H1 (cell line): Measurements from ENCODE around the gene AGT. TPM values are rescaled to one million over a fixed set of nuclear protein-coding genes. Genes with fewer than 3 reads are reported as not detected.

Experiments
- CTCF ChIA-PET: fragments of 300-600 bp; sonication (Branson Sonifier 250); formaldehyde crosslinking; loops from one replicate; lab custom pipeline; 2021; ENCODE audit not compliant: partially characterized antibody; lab: Charles Lee
- POLR2A ChIA-PET: fragments of 300-600 bp; sonication (Branson Sonifier 250); formaldehyde crosslinking; loops from one replicate; lab custom pipeline; 2021; ENCODE audit warnings: inconsistent platforms; ENCODE audit not compliant: partially characterized antibody; lab: Charles Lee
- DNase-seq, 2 experiments: peaks; one replicate each; pipeline versions ENCODE4 v3.0.0 to v3.0.0-alpha.2; 2010 to 2022; ENCODE audit warnings: low spot score in 2 of 2, low read depth in 1 of 2, mixed read lengths in 1 of 2
- FAIRE-seq: peaks from 2 replicates; lab custom pipeline; 2011; peaks lifted over from hg19 to GRCh38; lab: Jason Lieb, UNC
- H2AFZ ChIP-seq: 2 replicates; pipeline ENCODE4 v1.8.1; 2012; ENCODE audit warnings: low read length, inconsistent platforms
- H2AK5ac ChIP-seq: 2 replicates; pipeline ENCODE4 v1.6.1; 2013; ENCODE audit warnings: low read depth, low read length
- H2BK120ac ChIP-seq: replicated peaks from 2 replicates; pipeline ENCODE3; 2013; ENCODE audit warnings: low read depth, low read length, inconsistent platforms
- H2BK12ac ChIP-seq: 2 replicates; pipeline ENCODE4 v1.6.1; 2013; ENCODE audit warnings: low read depth, low read length
- H2BK15ac ChIP-seq: 2 replicates; pipeline ENCODE4 v1.6.1; 2013; ENCODE audit warnings: low read length
- H2BK20ac ChIP-seq: 2 replicates; pipeline ENCODE4 v1.6.1; 2013; ENCODE audit warnings: low read length
- H2BK5ac ChIP-seq: 2 replicates; pipeline ENCODE4 v1.6.1; 2013; ENCODE audit warnings: low read depth, low read length
- H3K14ac ChIP-seq: 2 replicates; pipeline ENCODE4 v1.6.1; 2013; ENCODE audit warnings: inconsistent platforms; ENCODE audit not compliant: insufficient read length
- H3K18ac ChIP-seq: 2 replicates; pipeline ENCODE4 v1.6.1; 2013; ENCODE audit warnings: low read length; ENCODE audit errors: extremely low read depth
- H3K23ac ChIP-seq: 2 replicates; pipeline ENCODE4 v1.6.1; 2013; ENCODE audit warnings: inconsistent platforms; ENCODE audit not compliant: insufficient read length
- H3K23me2 ChIP-seq: 2 replicates; pipeline ENCODE4 v1.6.1; 2013; ENCODE audit warnings: low read depth, low read length
- H3K27ac ChIP-seq: 2 replicates; pipeline ENCODE4 v1.6.1; 2011; ENCODE audit warnings: low read depth, low read length, inconsistent platforms
- H3K27me3 ChIP-seq, 4 experiments: replicated peaks in 1 of 4; 1 replicate in 1 of 4; 2 replicates in 3 of 4; pipeline versions ENCODE4 v1.6.1 to v1.8.1; 2011 to 2013; ENCODE audit warnings: low read length in 3 of 4, mild to moderate bottlenecking in 3 of 4, inconsistent platforms in 2 of 4, mixed read lengths in 2 of 4, moderate library complexity in 1 of 4; ENCODE audit not compliant: control insufficient read depth in 3 of 4, insufficient read depth in 3 of 4; ENCODE audit errors: extremely low read depth in 1 of 4
- H3K36me3 ChIP-seq, 4 experiments: 2 replicates each; pipeline versions ENCODE4 v1.6.1 to v1.8.1; 2011 to 2013; ENCODE audit warnings: mild to moderate bottlenecking in 4 of 4, low read length in 3 of 4, moderate library complexity in 2 of 4, control low read depth in 1 of 4, inconsistent platforms in 1 of 4; ENCODE audit not compliant: insufficient read depth in 4 of 4, control insufficient read depth in 2 of 4
- H3K4ac ChIP-seq: replicated peaks from 2 replicates; pipeline ENCODE3; 2013; ENCODE audit warnings: low read length, low read depth, mixed read lengths, inconsistent platforms; ENCODE audit not compliant: insufficient read length
- H3K4me1 ChIP-seq, 4 experiments: replicated peaks in 1 of 4; 1 replicate in 1 of 4; 2 replicates in 3 of 4; pipeline versions ENCODE4 v1.6.1 to v1.8.1; 2011 to 2013; ENCODE audit warnings: low read length in 3 of 4, inconsistent platforms in 2 of 4, mixed read lengths in 1 of 4; ENCODE audit not compliant: insufficient read depth in 4 of 4, control insufficient read depth in 3 of 4
- H3K4me2 ChIP-seq, 2 experiments: 2 replicates each; pipeline versions ENCODE4 v1.6.1 to v1.8.1; 2011 to 2013; ENCODE audit warnings: low read depth in 2 of 2, low read length in 2 of 2, control low read depth in 1 of 2, inconsistent platforms in 1 of 2, mild to moderate bottlenecking in 1 of 2; ENCODE audit not compliant: insufficient read depth in 1 of 2
- H3K4me3 ChIP-seq, 4 experiments: fragments of 200-600, 300-600 bp in 1 of 4; sonication (generic), shearing (Covaris generic), sonication (Bioruptor Twin) in 1 of 4; 2 replicates each; pipeline versions ENCODE4 v1.5.1 to v1.8.1; 2011 to 2016; ENCODE audit warnings: low read length in 4 of 4, low read depth in 3 of 4, control low read depth in 2 of 4, inconsistent platforms in 2 of 4, mild to moderate bottlenecking in 2 of 4, mixed read lengths in 1 of 4, moderate library complexity in 1 of 4; ENCODE audit not compliant: insufficient read depth in 2 of 4; ENCODE audit errors: extremely low read depth in 1 of 4
- H3K56ac ChIP-seq: replicated peaks from 2 replicates; pipeline ENCODE3; 2013; ENCODE audit warnings: low read depth, mild to moderate bottlenecking, mixed read lengths, low read length, inconsistent platforms; ENCODE audit not compliant: insufficient read length
- H3K79me1 ChIP-seq: 2 replicates; pipeline ENCODE4 v1.6.1; 2013; ENCODE audit warnings: low read depth, low read length, control low read depth
- H3K79me2 ChIP-seq, 2 experiments: 2 replicates each; pipeline versions ENCODE4 v1.6.1 to v1.8.1; 2012 to 2013; ENCODE audit warnings: low read length in 2 of 2, mild to moderate bottlenecking in 2 of 2, inconsistent platforms in 1 of 2; ENCODE audit not compliant: insufficient read depth in 2 of 2, control insufficient read depth in 1 of 2
- H3K9ac ChIP-seq, 4 experiments: replicated peaks in 1 of 4; 1 replicate in 1 of 4; 2 replicates in 3 of 4; pipeline versions ENCODE4 v1.6.1 to v1.8.1; 2011 to 2013; ENCODE audit warnings: low read depth in 3 of 4, low read length in 3 of 4, control low read depth in 2 of 4, mild to moderate bottlenecking in 2 of 4, moderate library complexity in 2 of 4, inconsistent platforms in 1 of 4; ENCODE audit errors: extremely low read depth in 1 of 4
- H3K9me3 ChIP-seq, 2 experiments: 2 replicates each; pipeline versions ENCODE4 v1.6.1 to v1.8.1; 2012 to 2013; ENCODE audit warnings: mild to moderate bottlenecking in 2 of 2, moderate library complexity in 2 of 2, control low read depth in 1 of 2, inconsistent platforms in 1 of 2, low read depth in 1 of 2, low read length in 1 of 2, mixed read lengths in 1 of 2; ENCODE audit not compliant: insufficient read depth in 2 of 2
- H4K20me1 ChIP-seq, 2 experiments: replicated peaks in 1 of 2; 2 replicates each; pipeline versions ENCODE3 to v1.8.1; 2011 to 2013; ENCODE audit warnings: inconsistent platforms in 2 of 2, low read length in 2 of 2, mild to moderate bottlenecking in 1 of 2; ENCODE audit not compliant: insufficient read depth in 2 of 2, control insufficient read depth in 1 of 2
- H4K5ac ChIP-seq: 2 replicates; pipeline ENCODE4 v1.6.1; 2013; ENCODE audit warnings: low read length, low read depth, mixed read lengths, inconsistent platforms; ENCODE audit not compliant: insufficient read length
- H4K8ac ChIP-seq: 2 replicates; pipeline ENCODE4 v1.8.0; 2013; ENCODE audit warnings: mild to moderate bottlenecking, moderate library complexity, low read length, inconsistent platforms; ENCODE audit not compliant: insufficient read depth; ENCODE audit errors: extremely low read depth
- H4K91ac ChIP-seq: replicated peaks from 2 replicates; pipeline ENCODE3; 2013; ENCODE audit warnings: low read length, mixed read lengths, inconsistent platforms; ENCODE audit not compliant: insufficient read length
- BRCA1 ChIP-seq: IDR thresholded peaks from 2 replicates; pipeline ENCODE4 v1.6.1; 2012; ENCODE audit warnings: low read depth, low read length, improper control_type of control experiment
- CBX5 ChIP-seq: fragments of 300-800, 300-1000 bp; sonication (generic); IDR thresholded peaks from 2 replicates; pipeline ENCODE4 v1.7.1; 2016; ENCODE audit warnings: antibody characterized with exemption, low read length, low read depth
- CREB1 ChIP-seq: IDR thresholded peaks from 2 replicates; pipeline ENCODE4 v1.6.1; 2012; ENCODE audit warnings: inconsistent platforms
- EGR1 ChIP-seq: IDR thresholded peaks from 2 replicates; pipeline ENCODE4 v1.6.1; 2011; ENCODE audit warnings: low read depth, low read length, borderline replicate concordance
- HDAC6 ChIP-seq: IDR thresholded peaks from one replicate; pipeline ENCODE4 v1.7.1; 2012; ENCODE audit warnings: low read depth, mild to moderate bottlenecking, inconsistent platforms, low read length, moderate library complexity
- KDM1A ChIP-seq: fragments of 200-600, 300-600 bp; sonication (generic); IDR thresholded peaks from 2 replicates; pipeline ENCODE4 v1.7.1; 2016; ENCODE audit warnings: mild to moderate bottlenecking, low read length, borderline replicate concordance
- PHF8 ChIP-seq: fragments of 200-600 bp; sonication (generic); conservative IDR thresholded peaks from 2 replicates; pipeline ENCODE4 v1.7.1; 2012; ENCODE audit warnings: low read depth, mild to moderate bottlenecking, inconsistent platforms, low read length, moderate library complexity
- RXRA ChIP-seq: IDR thresholded peaks from 2 replicates; pipeline ENCODE4 v1.6.1; 2011; ENCODE audit warnings: low read depth, mild to moderate bottlenecking, low read length, moderate library complexity; ENCODE audit not compliant: insufficient read depth
- SAP30 ChIP-seq: fragments of 300-600 bp; sonication (generic); IDR thresholded peaks from 2 replicates; pipeline ENCODE4 v1.7.1; 2012; ENCODE audit warnings: low read length, moderate library complexity, mild to moderate bottlenecking, inconsistent platforms; ENCODE audit not compliant: insufficient read depth, insufficient replicate concordance
- SIRT6 ChIP-seq: IDR thresholded peaks from one replicate; pipeline ENCODE4 v1.7.1; 2012; ENCODE audit warnings: low read length, inconsistent platforms
- SP4 ChIP-seq: IDR thresholded peaks from 2 replicates; pipeline ENCODE4 v1.6.1; 2012; ENCODE audit warnings: low read length, inconsistent platforms
- SRF ChIP-seq: IDR thresholded peaks from 2 replicates; pipeline ENCODE4 v1.6.1; 2011; ENCODE audit warnings: mild to moderate bottlenecking, low read depth, low read length, moderate library complexity
- TAF7 ChIP-seq: optimal IDR thresholded peaks from 2 replicates; pipeline ENCODE3; 2011; ENCODE audit warnings: low read depth, mild to moderate bottlenecking, inconsistent platforms, low read length, moderate library complexity, borderline replicate concordance
- TBP ChIP-seq: IDR thresholded peaks from 2 replicates; pipeline ENCODE4 v1.6.1; 2011; ENCODE audit warnings: low read depth, low read length, improper control_type of control experiment
- WGBS, 2 experiments: shearing (Covaris generic) in 1 of 2; methylation state at CpG; one replicate each; pipeline versions ENCODE4 v1.1.6 to v1.1.7; 2013 to 2015; ENCODE audit warnings: low lambda C conversion rate in 2 of 2, mixed read lengths in 2 of 2, inconsistent platforms in 1 of 2, low coverage in 1 of 2, missing lambda C conversion rate in 1 of 2; ENCODE audit not compliant: insufficient replicate concordance in 2 of 2, insufficient coverage in 1 of 2, insufficient read length in 1 of 2; ENCODE audit errors: extremely low coverage in 1 of 2, missing lambda C conversion rate in 1 of 2; 5-methylcytosine and 5-hydroxymethylcytosine counted together
- polyA plus RNA-seq, 7 experiments: library from polyadenylated mRNA; depleted of rRNA in 3 of 7; stranded (reverse) in 5 of 7; unstranded in 2 of 7; fragments of >200 nt in 5 of 7; fragments of 200-250 nt in 2 of 7; gene quantifications; 1 replicate in 5 of 7; 2 replicates in 1 of 7; 4 replicates in 1 of 7; pipeline versions ENCODE4 v1.2.1 to v1.2.3, GENCODE V29; 2011 to 2013; ENCODE audit warnings: missing spikeins in 2 of 7, mixed read lengths in 2 of 7
- total RNA-seq: library from RNA; stranded (reverse); fragmentation: NEBNext Ultra II Directional; extraction: Animal tissue kit (Norgen Biotek cat#: 25700); gene quantifications from 2 replicates; pipeline ENCODE4 v1.2.1, GENCODE V29; 2021

The AGT gene
- total and polyA plus RNA-seq, 2 of the 8 experiments (the other 6 are each of a cell fraction or from before 2014, with no cell fraction given), result 0.20 TPM; not detected in 1

DNA sequence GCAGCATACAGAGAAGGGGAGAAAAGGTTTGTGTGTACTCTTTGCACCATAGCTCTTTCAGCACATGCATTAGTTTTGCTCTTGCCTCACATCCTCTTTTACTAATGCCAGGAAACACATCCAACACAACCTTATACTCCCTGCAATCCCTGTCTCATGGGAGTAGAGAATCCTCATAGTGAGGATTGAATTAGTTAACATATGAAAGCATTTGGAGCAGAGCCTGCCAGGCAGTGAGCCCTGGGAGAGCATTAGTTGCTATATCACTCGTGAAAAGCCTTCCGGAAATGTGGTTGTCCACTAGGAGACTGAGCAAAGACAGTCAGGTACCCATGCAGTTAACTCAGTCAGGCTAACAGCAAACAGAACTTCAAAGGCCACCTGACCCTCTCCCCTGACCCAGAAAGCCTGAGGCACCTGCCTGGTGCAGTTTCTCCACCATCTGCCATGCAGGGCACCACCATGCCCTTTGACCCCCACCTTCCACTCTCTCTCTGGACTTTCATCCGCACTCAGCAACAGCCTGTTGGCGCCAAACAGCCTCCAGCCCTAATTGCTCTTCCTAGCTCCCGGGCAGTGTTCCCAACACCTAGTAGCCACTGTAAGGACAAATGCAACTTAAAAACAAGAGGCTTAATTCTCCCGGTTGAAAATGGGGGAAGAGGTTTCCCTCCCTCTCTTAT, 14.9 kb upstream of the AGT start:
- Histone ChIP-seq H3K4ac (no peak overlapping the region), H3K18ac (no peak overlapping the region), H3K23ac (no peak overlapping the region), H2BK120ac (no peak overlapping the region), H3K9ac (no peak overlapping the region), H3K56ac (no peak overlapping the region), H3K23me2 (no peaks in the 10 kb centered on the region), H4K8ac (no peak overlapping the region), H3K4me1 (peaks cover 3 to 9% (median 3%) of the 10 kb centered on the region in 4 experiments), H2BK5ac (peak overlapping the region; percentile 10; the same call in 1 of the 2 replicates), H3K27ac (no peak overlapping the region), H3K79me1 (no peaks in the 10 kb centered on the region), H2AK5ac (no peak overlapping the region), H4K20me1 (no peaks in the 10 kb centered on the region), H3K27me3 (no peaks in the 10 kb centered on the region), H4K5ac (no peak overlapping the region), H3K9me3 (no peaks in the 10 kb centered on the region), H3K36me3 (no peaks in the 10 kb centered on the region), H4K91ac (no peak overlapping the region), H3K4me2 (peak overlapping the region in 1 of 2 experiments; percentile 21; a peak in 2 of 4 replicates), H2BK12ac (no peak overlapping the region; the same call in 1 of the 2 replicates), H2AFZ (peak overlapping the region; percentile 11; the same call in 1 of the 2 replicates), H2BK20ac (no peak overlapping the region; the same call in 1 of the 2 replicates), H3K4me3 (no peak overlapping the region), H3K79me2 (no peaks in the 10 kb centered on the region), H2BK15ac (peak overlapping the region; percentile 12; the same call in 1 of the 2 replicates), H3K14ac (no peak overlapping the region)
- DNase-seq, result no peak
- POLR2A ChIA-PET, result interaction anchor here (1.1 kb wide), 1 partner anchor 16 kb away, joined by 3 read pairs; no protein-coding TSS in a partner anchor
- peak; percentile 39 for FAIRE-seq
- CTCF ChIA-PET, result interaction anchor here (1.0 to 2.3 kb wide), 7 partner anchors 8 to 86 kb away, joined by 3 to 8 read pairs (median 4); partner anchors contain the start of gene AGT
- 75% methylated on average over 6 of the region's 6 CpGs; no CpG with 5 or more reads in 1 of the 2 experiments for WGBS, 2 experiments
- TF ChIP-seq RXRA (no peak), CBX5 (no peak), SIRT6 (no peak), TAF7 (no peak), KDM1A (no peak), PHF8 (no peak), TBP (no peak), CREB1 (no peak), BRCA1 (no peak), EGR1 (no peak), HDAC6 (no peak), SRF (no peak), SAP30 (no peak), SP4 (no peak)
